Natural killer cell (primary cell): ENCODE measurements around the gene TEX261. TPM values are rescaled to one million over a fixed set of nuclear protein-coding genes. Genes with fewer than 3 reads are reported as not detected.
A peak's percentile ranks its signal among the peaks of the same experiment; 100 is the strongest.

Experiments used
- ATAC-seq, 3 donors: fragments of 150-1000 bp in 2 of 3; fragments of 200-7000 bp in 1 of 3; cut with Tn5 transposase; 1 replicate in 1 of 3; 2 replicates in 2 of 3; pipeline ENCODE4 v1.10.0; 2021; ENCODE audit warnings: mild to moderate bottlenecking in 2 of 3, moderate library complexity in 2 of 3
- DNase-seq, 2 donors: peaks; one replicate each; pipeline versions ENCODE4 v3.0.0 to v3.0.0-alpha.2; 2013 to 2021; ENCODE audit warnings: mixed read lengths in 1 of 2
- H3K27ac ChIP-seq: one replicate; pipeline ENCODE4 v1.5.1; 2013; ENCODE audit warnings: mild to moderate bottlenecking, low read length
- H3K27me3 ChIP-seq: one replicate; pipeline ENCODE4 v1.6.1; 2013; ENCODE audit warnings: low read length; ENCODE audit not compliant: control insufficient read depth, insufficient read depth
- H3K36me3 ChIP-seq: one replicate; pipeline ENCODE4 v1.6.1; 2013; ENCODE audit warnings: low read length; ENCODE audit not compliant: control insufficient read depth, insufficient read depth
- H3K4me1 ChIP-seq: one replicate; pipeline ENCODE4 v1.6.1; 2013; ENCODE audit warnings: low read length; ENCODE audit not compliant: control insufficient read depth, insufficient read depth
- H3K4me3 ChIP-seq: one replicate; pipeline ENCODE4 v1.5.1; 2013; ENCODE audit warnings: low read length
- H3K9me3 ChIP-seq: one replicate; pipeline ENCODE4 v1.6.1; 2013; ENCODE audit warnings: low read length; ENCODE audit not compliant: control insufficient read depth, insufficient read depth
- H3K27ac Mint-ChIP-seq, 2 donors: one replicate each; pipeline ENCODE4 v1.8.0; 2022; ENCODE audit warnings: mild to moderate bottlenecking in 2 of 2, mixed read lengths in 2 of 2, moderate library complexity in 1 of 2
- H3K27me3 Mint-ChIP-seq, 2 donors: one replicate each; pipeline ENCODE4 v1.8.0; 2022; ENCODE audit warnings: low read depth in 2 of 2, mixed read lengths in 2 of 2
- H3K36me3 Mint-ChIP-seq: one replicate; pipeline ENCODE4 v1.8.0; 2022; ENCODE audit warnings: mixed read lengths
- H3K4me1 Mint-ChIP-seq, 2 donors: one replicate each; pipeline ENCODE4 v1.8.0; 2022; ENCODE audit warnings: mixed read lengths in 2 of 2
- H3K4me3 Mint-ChIP-seq: one replicate; pipeline ENCODE4 v1.8.0; 2022; ENCODE audit warnings: mild to moderate bottlenecking, moderate library complexity, mixed read lengths
- H3K9me3 Mint-ChIP-seq, 2 donors: one replicate each; pipeline ENCODE4 v1.8.0; 2022; ENCODE audit warnings: mixed read lengths in 2 of 2
- WGBS: methylation state at CpG from one replicate; pipeline ENCODE4 v1.1.7; 2013; ENCODE audit warnings: missing lambda C conversion rate; ENCODE audit not compliant: insufficient coverage; 5-methylcytosine and 5-hydroxymethylcytosine counted together
- intact Hi-C: fragments of 100-400 bp; cut with micrococcal nuclease; formaldehyde crosslinking; loops from one replicate; pipeline ENCODE4 v1.14.2; 2022
- total RNA-seq, 4 donors: library from RNA; stranded (reverse); fragments of 120-200 nt in 1 of 4; gene quantifications; one replicate each; pipeline versions ENCODE4 v1.2.3 to v1.2.4, GENCODE V29; 2013 to 2022
- TF ChIP-seq, protein P1 (sequence below): fragments of 200-600 bp; IDR thresholded peaks from one replicate; pipeline ENCODE4 v1.8.0; 2022; ENCODE audit warnings: antibody characterized with exemption

Gene TEX261
- total RNA-seq, 3 donors from 2014 or later (not counting 1 experiment from before 2014, with no cell fraction given), result 30.3 to 44.2 (median 43.2) TPM

DNA sequence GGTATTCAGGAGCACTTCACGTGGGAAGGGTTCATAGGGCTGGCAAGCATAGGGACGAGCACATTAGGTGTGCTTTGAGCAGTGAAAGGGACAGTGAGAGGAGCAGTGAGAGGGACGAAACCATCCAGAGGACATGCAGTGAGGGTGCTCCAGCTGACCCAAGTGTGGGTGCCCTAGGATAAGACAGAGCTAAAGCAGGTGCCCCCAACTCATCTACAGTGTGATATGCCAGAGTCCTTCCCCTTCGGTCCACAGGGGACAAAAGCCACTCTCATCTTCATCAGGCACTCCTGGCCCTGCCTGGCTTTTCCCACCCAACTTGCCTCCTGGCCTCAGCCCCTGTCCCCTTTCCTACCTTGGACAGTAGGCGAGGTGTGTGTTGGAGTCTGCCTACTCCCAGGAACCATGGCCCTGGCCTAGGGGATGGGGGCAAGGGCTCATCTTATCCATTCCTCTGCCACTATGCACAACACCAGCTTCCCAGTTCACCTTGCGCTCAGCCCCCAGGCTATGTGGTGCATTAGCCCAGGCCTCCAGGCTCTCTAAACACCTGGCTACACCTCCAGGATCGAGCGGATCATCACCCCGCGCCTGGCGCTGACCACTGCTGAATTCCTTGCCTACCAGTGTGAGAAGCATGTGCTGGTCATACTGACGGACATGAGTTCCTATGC, 32.3 kb downstream of the TEX261 start:
- intact Hi-C loops, result no loop called here
- Histone ChIP-seq H3K4me3 (no peak overlapping the region), H3K4me1 (peaks cover 20% of the 10 kb centered on the region), H3K27me3 (peaks cover 15% of the 10 kb centered on the region), H3K27ac (no peak overlapping the region), H3K36me3 (no peaks in the 10 kb centered on the region), H3K9me3 (no peaks in the 10 kb centered on the region)
- ATAC-seq (no peak), DNase-seq (peak in 1 of 2 donors; percentile 13)
- H3K9me3 Mint-ChIP-seq, result no peaks in the 10 kb centered on the region
- TF ChIP-seq, protein P1, sequence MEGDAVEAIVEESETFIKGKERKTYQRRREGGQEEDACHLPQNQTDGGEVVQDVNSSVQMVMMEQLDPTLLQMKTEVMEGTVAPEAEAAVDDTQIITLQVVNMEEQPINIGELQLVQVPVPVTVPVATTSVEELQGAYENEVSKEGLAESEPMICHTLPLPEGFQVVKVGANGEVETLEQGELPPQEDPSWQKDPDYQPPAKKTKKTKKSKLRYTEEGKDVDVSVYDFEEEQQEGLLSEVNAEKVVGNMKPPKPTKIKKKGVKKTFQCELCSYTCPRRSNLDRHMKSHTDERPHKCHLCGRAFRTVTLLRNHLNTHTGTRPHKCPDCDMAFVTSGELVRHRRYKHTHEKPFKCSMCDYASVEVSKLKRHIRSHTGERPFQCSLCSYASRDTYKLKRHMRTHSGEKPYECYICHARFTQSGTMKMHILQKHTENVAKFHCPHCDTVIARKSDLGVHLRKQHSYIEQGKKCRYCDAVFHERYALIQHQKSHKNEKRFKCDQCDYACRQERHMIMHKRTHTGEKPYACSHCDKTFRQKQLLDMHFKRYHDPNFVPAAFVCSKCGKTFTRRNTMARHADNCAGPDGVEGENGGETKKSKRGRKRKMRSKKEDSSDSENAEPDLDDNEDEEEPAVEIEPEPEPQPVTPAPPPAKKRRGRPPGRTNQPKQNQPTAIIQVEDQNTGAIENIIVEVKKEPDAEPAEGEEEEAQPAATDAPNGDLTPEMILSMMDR, result no peak
- peaks cover 14 to 21% of the 10 kb centered on the region in 2 donors for H3K4me1 Mint-ChIP-seq
- peaks cover 12 to 19% of the 10 kb centered on the region in 2 donors for H3K27me3 Mint-ChIP-seq
- H3K36me3 Mint-ChIP-seq, result no peaks in the 10 kb centered on the region
- WGBS, result 89% methylated on average over 12 of the region's 12 CpGs
- H3K4me3 Mint-ChIP-seq, result no peak overlapping the region
- H3K27ac Mint-ChIP-seq, result no peak overlapping the region

DNA sequence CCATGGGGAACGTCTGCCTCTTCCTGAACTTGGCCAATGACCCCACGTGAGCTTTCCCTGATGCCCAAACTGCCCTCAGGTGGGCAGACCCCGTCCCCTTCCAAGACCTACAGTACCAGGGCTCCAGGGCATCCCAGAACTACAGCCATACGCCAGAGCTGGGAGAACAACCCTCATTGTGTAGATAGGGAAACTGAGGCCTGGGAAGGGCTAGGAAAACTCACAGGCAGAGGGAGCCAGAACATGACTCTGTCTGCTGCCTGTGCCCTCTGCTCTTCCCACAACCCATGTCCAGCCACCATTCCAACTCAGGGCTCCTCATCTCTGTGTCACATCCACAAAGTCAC, 33.1 kb downstream of the TEX261 start:
- H3K4me1 ChIP-seq, result peaks cover 20% of the 10 kb centered on the region
- Mint-ChIP-seq H3K36me3 (no peaks in the 10 kb centered on the region), H3K27me3 (peaks cover 12 to 22% of the 10 kb centered on the region in 2 donors), H3K4me3 (no peak overlapping the region), H3K27ac (no peak overlapping the region), H3K4me1 (peaks cover 14 to 21% of the 10 kb centered on the region in 2 donors), H3K9me3 (no peaks in the 10 kb centered on the region)
- peaks cover 15% of the 10 kb centered on the region for H3K27me3 ChIP-seq
- H3K4me3 ChIP-seq, result no peak overlapping the region
- 89% methylated on average over 3 of the region's 4 CpGs for WGBS
- no peak for ATAC-seq
- H3K36me3 ChIP-seq, result no peaks in the 10 kb centered on the region
- intact Hi-C loops, result no loop called here
- H3K27ac ChIP-seq, result no peak overlapping the region
- TF ChIP-seq, protein P1, result no peak
- DNase-seq, result peak in 1 of 2 donors; percentile 9
- no peaks in the 10 kb centered on the region for H3K9me3 ChIP-seq

DNA sequence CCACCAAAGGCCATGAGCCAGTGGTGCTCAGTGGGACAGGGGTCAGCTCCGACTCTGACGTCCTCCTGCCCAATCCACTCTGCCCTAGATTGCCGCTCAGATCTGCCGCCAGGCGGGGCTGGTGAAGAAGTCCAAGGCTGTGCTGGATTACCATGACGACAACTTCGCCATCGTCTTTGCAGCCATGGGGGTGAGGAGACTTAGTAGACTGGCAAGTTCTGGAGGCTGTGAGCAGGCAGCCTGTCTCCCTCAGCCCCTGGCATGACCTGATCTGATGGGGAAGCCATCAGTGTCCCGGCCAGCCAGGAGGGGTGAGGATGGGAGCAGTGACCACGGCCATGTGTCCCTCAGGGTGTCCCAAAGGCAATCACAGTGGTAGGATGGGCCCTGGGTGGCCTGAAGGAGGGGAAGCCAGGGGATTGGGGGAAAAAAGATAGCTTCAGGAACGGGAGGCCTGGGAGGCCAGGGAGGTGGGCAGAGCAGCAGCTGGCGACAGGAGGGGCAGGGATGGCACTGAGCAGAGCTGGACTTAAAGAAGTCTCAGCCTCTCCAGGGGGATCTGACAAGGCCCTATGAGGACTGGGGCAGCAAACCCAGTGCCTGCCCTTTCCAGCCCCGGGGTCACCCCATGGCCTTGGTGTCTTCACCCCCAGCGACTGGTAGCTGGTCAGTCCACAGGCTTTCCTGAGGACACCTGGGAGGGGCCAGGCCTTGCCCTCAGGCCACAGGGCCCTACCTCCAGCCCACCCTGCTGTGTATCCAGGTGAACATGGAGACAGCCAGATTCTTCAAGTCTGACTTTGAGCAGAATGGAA, 33.6 kb downstream of the TEX261 start:
- ATAC-seq (no peak), DNase-seq (peak in 1 of 2 donors; percentile 12)
- 88% methylated on average over 14 of the region's 14 CpGs for WGBS
- Mint-ChIP-seq H3K9me3 (no peaks in the 10 kb centered on the region), H3K4me3 (no peak overlapping the region), H3K36me3 (no peaks in the 10 kb centered on the region), H3K27me3 (peaks cover 12 to 28% of the 10 kb centered on the region in 2 donors), H3K4me1 (peaks cover 14 to 21% of the 10 kb centered on the region in 2 donors), H3K27ac (no peak overlapping the region)
- intact Hi-C loops, result no loop called here
- Histone ChIP-seq H3K36me3 (no peaks in the 10 kb centered on the region), H3K27ac (no peak overlapping the region), H3K4me1 (peaks cover 20% of the 10 kb centered on the region), H3K27me3 (peaks cover 15% of the 10 kb centered on the region), H3K4me3 (no peak overlapping the region), H3K9me3 (no peaks in the 10 kb centered on the region)
- TF ChIP-seq, protein P1, result no peak
